Loucy (cell line): Measurements from ENCODE around the gene ZNF14.

Source experiments
- EZH2phosphoT487 ChIP-seq: fragments of 200-600 bp; IDR thresholded peaks from 2 replicates; pipeline ENCODE4 v1.6.1; 2018; ENCODE audit warnings: antibody characterized with exemption, mild to moderate bottlenecking, moderate library complexity, borderline replicate concordance
- TF ChIP-seq, protein P1 (sequence below): fragments of 200-600 bp; sonication (generic); conservative IDR thresholded peaks from 2 replicates; pipeline ENCODE4 v1.5.1; 2014; ENCODE audit warnings: mild to moderate bottlenecking, antibody characterized with exemption, low read length

- TF ChIP-seq, protein P1, sequence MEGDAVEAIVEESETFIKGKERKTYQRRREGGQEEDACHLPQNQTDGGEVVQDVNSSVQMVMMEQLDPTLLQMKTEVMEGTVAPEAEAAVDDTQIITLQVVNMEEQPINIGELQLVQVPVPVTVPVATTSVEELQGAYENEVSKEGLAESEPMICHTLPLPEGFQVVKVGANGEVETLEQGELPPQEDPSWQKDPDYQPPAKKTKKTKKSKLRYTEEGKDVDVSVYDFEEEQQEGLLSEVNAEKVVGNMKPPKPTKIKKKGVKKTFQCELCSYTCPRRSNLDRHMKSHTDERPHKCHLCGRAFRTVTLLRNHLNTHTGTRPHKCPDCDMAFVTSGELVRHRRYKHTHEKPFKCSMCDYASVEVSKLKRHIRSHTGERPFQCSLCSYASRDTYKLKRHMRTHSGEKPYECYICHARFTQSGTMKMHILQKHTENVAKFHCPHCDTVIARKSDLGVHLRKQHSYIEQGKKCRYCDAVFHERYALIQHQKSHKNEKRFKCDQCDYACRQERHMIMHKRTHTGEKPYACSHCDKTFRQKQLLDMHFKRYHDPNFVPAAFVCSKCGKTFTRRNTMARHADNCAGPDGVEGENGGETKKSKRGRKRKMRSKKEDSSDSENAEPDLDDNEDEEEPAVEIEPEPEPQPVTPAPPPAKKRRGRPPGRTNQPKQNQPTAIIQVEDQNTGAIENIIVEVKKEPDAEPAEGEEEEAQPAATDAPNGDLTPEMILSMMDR = no peak
- TF ChIP-seq EZH2phosphoT487 = no peak
Observed at GRCh38 chr19:19746286-19747213, 13.6 kb upstream of the ZNF14 start.
